Osteoblast (primary cell): ENCODE data around the gene DNAH11. TPM values are rescaled to one million over a fixed set of nuclear protein-coding genes. Genes with fewer than 3 reads are reported as not detected.

Source experiments
- DNase-seq: peaks from one replicate; pipeline ENCODE4 v3.0.0; 2011; ENCODE audit warnings: low spot score, mixed read lengths; ENCODE audit not compliant: insufficient read length; ENCODE audit errors: missing footprints
- H2AFZ ChIP-seq: 2 replicates; pipeline ENCODE4 v1.6.0; 2011; ENCODE audit warnings: mild to moderate bottlenecking, low read length
- H3K27ac ChIP-seq: 2 replicates; pipeline ENCODE4 v1.5.1; 2011; ENCODE audit warnings: mild to moderate bottlenecking, low read depth, low read length, moderate library complexity
- H3K27me3 ChIP-seq: 2 replicates; pipeline ENCODE4 v1.6.0; 2012; ENCODE audit warnings: mild to moderate bottlenecking, control low read depth, inconsistent platforms, low read length, moderate library complexity; ENCODE audit not compliant: insufficient read depth
- H3K36me3 ChIP-seq: 2 replicates; pipeline ENCODE4 v1.5.1; 2011; ENCODE audit warnings: mild to moderate bottlenecking, low read length, control low read depth, moderate library complexity; ENCODE audit not compliant: insufficient read depth
- H3K4me1 ChIP-seq: 2 replicates; pipeline ENCODE4 v1.5.1; 2011; ENCODE audit warnings: mild to moderate bottlenecking, low read length, control low read depth, moderate library complexity; ENCODE audit not compliant: insufficient read depth
- H3K4me2 ChIP-seq: 2 replicates; pipeline ENCODE4 v1.6.0; 2011; ENCODE audit warnings: mild to moderate bottlenecking, low read length; ENCODE audit not compliant: insufficient read depth
- H3K4me3 ChIP-seq: fragments of 200-600 bp; sonication (generic); 3 replicates; pipeline ENCODE4 v1.5.1; 2012; ENCODE audit warnings: mild to moderate bottlenecking, low read length, inconsistent platforms; ENCODE audit not compliant: insufficient read depth
- H3K79me2 ChIP-seq: 2 replicates; pipeline ENCODE4 v1.6.0; 2012; ENCODE audit warnings: mild to moderate bottlenecking, low read length, control low read depth, inconsistent platforms; ENCODE audit not compliant: insufficient read depth
- H3K9me3 ChIP-seq: 2 replicates; pipeline ENCODE4 v1.5.1; 2011; ENCODE audit warnings: low read depth, low read length, control low read depth
- H4K20me1 ChIP-seq: 2 replicates; pipeline ENCODE4 v1.6.0; 2012; ENCODE audit warnings: mild to moderate bottlenecking, low read length, control low read depth; ENCODE audit not compliant: insufficient read depth
- total RNA-seq: library from RNA; depleted of rRNA; stranded (reverse); fragments of >200 nt; gene quantifications from 2 replicates; pipeline ENCODE4 v1.2.3, GENCODE V29; 2012
- TF ChIP-seq, protein P1 (sequence below): IDR thresholded peaks from 2 replicates; pipeline ENCODE4 v1.5.1; 2011; ENCODE audit warnings: mild to moderate bottlenecking, low read depth, low read length, moderate library complexity; ENCODE audit errors: extremely low read depth

DNAH11 gene
- total RNA-seq, 1 donor = 1.1 TPM

DNA sequence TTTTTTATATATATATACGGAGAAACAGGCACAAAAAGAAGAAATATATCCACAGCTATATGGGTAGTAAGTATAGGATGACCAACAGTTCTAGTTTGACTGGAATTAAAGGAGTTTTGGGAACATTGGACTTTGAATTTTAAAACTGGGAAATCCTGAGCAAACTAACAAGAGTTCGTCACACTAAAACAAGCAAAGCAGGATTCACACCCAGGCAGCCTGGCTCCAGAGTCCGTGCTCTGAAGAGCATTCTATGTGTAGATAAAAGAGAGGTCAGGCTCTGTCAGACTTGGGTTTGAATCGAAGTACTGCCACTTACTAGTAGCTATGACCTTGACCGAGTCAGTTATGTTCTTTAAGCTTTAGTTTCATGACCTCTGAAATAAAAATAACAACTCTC lies 191.0 kb downstream of the DNAH11 start:
- Histone ChIP-seq H3K27me3 (no peaks in the 10 kb centered on the region), H3K79me2 (no peaks in the 10 kb centered on the region), H4K20me1 (no peaks in the 10 kb centered on the region), H3K36me3 (no peaks in the 10 kb centered on the region), H3K4me3 (no peak overlapping the region), H3K4me1 (no peaks in the 10 kb centered on the region), H3K4me2 (no peak overlapping the region), H3K27ac (no peak overlapping the region), H2AFZ (no peak overlapping the region), H3K9me3 (no peaks in the 10 kb centered on the region)
- no peak for DNase-seq
- TF ChIP-seq, protein P1, sequence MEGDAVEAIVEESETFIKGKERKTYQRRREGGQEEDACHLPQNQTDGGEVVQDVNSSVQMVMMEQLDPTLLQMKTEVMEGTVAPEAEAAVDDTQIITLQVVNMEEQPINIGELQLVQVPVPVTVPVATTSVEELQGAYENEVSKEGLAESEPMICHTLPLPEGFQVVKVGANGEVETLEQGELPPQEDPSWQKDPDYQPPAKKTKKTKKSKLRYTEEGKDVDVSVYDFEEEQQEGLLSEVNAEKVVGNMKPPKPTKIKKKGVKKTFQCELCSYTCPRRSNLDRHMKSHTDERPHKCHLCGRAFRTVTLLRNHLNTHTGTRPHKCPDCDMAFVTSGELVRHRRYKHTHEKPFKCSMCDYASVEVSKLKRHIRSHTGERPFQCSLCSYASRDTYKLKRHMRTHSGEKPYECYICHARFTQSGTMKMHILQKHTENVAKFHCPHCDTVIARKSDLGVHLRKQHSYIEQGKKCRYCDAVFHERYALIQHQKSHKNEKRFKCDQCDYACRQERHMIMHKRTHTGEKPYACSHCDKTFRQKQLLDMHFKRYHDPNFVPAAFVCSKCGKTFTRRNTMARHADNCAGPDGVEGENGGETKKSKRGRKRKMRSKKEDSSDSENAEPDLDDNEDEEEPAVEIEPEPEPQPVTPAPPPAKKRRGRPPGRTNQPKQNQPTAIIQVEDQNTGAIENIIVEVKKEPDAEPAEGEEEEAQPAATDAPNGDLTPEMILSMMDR = no peak

DNA sequence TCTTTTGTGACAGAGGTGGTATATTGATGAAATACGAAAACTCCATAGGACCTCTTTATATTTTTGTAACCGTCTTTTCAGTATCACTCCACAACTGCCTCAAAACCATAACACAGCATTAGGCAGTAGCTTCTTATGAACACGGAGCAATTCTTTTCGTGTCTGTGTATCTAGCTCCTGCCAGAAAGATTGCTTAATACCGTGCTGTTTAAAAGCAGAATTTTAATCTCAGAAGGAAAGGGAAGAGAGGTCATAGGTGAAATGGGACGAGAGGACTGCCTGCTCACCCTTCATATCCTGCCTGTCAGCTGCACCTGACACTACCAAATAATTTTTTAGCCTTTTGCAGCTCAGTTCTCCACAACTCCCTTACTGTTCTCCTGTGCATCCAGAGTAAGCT lies 200.7 kb downstream of the DNAH11 start:
- Histone ChIP-seq H3K4me2 (no peak overlapping the region), H3K27me3 (no peaks in the 10 kb centered on the region), H2AFZ (no peak overlapping the region), H3K9me3 (no peaks in the 10 kb centered on the region), H3K27ac (no peak overlapping the region), H4K20me1 (no peaks in the 10 kb centered on the region), H3K4me1 (no peaks in the 10 kb centered on the region), H3K36me3 (no peaks in the 10 kb centered on the region), H3K4me3 (no peak overlapping the region), H3K79me2 (no peaks in the 10 kb centered on the region)
- DNase-seq = no peak
- TF ChIP-seq, protein P1 = no peak

DNA sequence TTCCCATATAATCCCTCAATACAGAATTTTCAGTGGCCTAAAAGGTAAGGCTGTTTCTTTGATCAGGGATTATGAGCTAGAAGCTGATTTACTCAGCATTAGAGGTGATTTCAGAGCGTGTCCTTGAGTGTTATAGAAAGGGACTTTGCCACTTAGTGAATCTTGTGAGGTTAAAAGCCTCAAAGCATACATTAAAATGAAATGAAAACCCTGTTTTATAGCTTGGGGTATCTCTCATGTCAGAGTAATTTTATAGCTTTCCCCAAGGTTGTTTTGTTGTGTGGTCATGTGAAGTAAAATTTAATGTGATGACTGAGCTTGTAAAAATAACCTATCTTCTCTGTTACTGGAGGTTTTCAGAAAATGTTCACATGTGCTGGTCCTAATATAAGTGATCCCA lies 204.1 kb downstream of the DNAH11 start:
- no peak for DNase-seq

DNA sequence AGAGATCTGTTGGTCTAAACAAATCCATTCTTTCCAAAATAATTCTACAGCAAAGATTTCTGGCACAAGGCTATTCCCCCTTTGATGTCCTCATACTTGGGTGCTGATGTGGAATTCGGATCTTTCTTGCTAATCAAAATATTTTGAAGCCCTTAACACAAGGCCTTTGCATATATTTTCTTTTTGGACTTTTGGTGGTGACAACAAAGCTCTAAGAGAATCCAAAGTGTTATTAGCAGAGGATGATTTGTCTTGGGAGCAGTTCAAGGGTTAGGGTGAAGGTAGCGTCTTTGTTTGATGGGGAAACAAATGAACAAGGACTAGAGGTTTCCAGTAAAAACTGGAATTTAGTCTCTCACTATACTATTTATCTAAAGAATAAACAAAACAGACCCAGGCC lies 205.0 kb downstream of the DNAH11 start:
- Histone ChIP-seq H2AFZ (no peak overlapping the region), H3K9me3 (no peaks in the 10 kb centered on the region), H3K4me2 (no peak overlapping the region), H3K27ac (no peak overlapping the region), H3K27me3 (no peaks in the 10 kb centered on the region), H3K4me3 (no peak overlapping the region), H3K79me2 (no peaks in the 10 kb centered on the region), H3K36me3 (no peaks in the 10 kb centered on the region), H4K20me1 (no peaks in the 10 kb centered on the region), H3K4me1 (no peaks in the 10 kb centered on the region)
- TF ChIP-seq, protein P1 = no peak
- DNase-seq = no peak

More for the DNA sequence above, 204.1 kb downstream of the DNAH11 start:
- Histone ChIP-seq H3K9me3 (no peaks in the 10 kb centered on the region), H3K4me2 (no peak overlapping the region), H3K4me1 (no peaks in the 10 kb centered on the region), H3K36me3 (no peaks in the 10 kb centered on the region), H4K20me1 (no peaks in the 10 kb centered on the region), H3K4me3 (no peak overlapping the region), H3K79me2 (no peaks in the 10 kb centered on the region), H3K27me3 (no peaks in the 10 kb centered on the region), H2AFZ (no peak overlapping the region), H3K27ac (no peak overlapping the region)
- TF ChIP-seq, protein P1 = no peak
